GOT3 (cell line): ENCODE measurements around the gene CLEC18B.
"Not testable (repeated sequence)": the region's sequence is repeated elsewhere in the genome, so short reads cannot be mapped to it uniquely, and the experiment has no call there.

Experiments
- DNase-seq: peaks from one replicate; lab custom pipeline; 2025; ENCODE audit warnings: mixed read lengths; lab: John Stamatoyannopoulos, UW

CLEC18B gene

DNA sequence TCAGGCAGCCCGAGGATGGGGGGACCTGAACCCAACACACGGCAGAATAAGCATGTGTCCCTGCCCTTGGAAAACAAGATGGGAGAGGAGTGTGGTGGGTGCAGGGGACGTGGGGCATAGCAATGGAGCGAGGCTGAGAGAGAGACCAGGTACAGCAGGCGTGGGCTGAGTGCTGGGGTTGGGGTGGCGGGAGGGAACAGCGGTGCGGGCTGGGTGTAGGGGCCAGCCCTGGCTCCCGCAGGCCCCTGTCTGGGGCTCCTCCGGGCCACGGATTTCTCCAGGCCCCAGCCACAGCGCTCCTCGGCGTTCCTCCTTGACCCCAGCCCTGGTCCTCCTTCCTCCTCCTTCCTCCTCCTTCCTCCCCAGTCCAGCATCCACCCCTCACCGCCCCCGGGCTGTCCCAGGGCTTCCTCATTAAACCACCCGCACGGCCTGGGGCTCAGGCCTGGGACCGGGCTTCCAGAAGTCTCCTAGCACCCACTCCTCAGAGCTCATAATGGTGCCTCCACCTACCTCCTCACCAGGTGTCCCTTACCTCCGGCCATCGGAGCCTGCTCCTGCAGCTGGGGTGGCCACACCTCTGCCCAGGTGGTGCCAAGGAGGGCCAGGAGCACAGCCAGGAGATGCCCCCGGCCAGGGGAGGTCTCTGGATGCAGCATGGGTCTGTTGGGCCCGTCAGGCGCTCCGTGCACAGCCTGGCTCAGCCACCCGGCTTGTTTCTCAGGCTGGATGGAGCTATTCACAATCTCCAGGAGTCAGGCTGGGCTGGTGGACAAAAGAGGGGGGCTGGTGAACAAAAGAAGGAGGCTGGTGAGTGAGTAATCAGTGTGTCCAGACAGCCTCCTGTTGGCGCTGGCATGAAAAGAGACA, at the start of gene CLEC18B:
TSS of gene CLEC18B (minus strand) at position 867 of the 870 bp plus-strand sequence. CDS start at position 659, 208 bp downstream.
- not testable (repeated sequence) for DNase-seq

DNA sequence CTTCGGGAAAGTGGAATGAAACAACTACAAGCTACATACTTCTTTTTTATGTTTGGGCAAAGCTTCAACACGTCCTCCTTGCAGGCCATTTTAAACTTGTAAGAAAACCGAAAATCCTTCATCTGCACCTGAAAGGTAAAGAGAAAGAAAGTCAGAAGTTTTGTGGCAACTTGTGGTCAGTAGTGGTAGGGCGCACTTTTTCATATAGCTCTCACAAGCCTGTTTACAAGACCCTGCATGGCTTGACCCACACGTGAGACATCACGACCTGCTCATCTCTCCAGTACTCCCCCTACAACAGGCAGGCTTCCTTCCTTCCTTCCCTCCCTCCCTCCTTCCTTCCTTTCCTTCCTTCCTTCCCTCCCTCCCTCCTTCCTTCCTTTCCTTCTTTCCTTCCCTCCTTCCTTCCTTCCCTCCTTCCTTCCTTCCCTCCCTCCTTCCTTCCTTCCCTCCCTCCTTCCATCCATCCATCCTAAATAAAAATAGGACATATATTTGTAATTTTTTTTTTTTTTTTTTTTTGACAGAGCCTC, 48.7 kb upstream of the CLEC18B start:
- no peak for DNase-seq

GRCh38 chr16:74468807-74469525, 47.7 kb upstream of the CLEC18B start:
- no peak for DNase-seq

GRCh38 chr16:74466872-74467271, 45.6 kb upstream of the CLEC18B start:
- DNase-seq: no peak

GRCh38 chr16:74465851-74466685, 44.8 kb upstream of the CLEC18B start:
- DNase-seq: no peak

DNA sequence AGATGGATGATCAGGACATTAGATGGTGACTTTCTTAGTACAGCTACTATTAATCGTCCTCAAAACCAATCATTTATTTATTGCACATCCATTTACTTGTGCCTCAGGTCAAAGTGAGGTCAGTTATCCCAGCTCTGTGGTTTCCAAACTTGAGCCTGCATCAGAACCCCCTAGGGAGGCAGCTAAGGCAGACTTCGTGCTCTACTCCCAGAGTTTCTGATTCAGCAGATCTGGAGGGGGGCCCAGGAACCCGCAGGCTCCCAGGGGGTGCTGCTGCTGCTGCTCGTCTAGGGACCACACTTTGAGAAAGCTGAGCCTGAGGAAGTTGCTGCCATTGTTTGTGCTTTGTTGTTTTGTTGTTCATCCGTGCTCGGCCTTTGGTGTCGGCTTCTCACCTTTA, 44.0 kb upstream of the CLEC18B start:
- DNase-seq: peak; percentile 16

GRCh38 chr16:74463888-74464287, 42.6 kb upstream of the CLEC18B start:
- no peak for DNase-seq

DNA sequence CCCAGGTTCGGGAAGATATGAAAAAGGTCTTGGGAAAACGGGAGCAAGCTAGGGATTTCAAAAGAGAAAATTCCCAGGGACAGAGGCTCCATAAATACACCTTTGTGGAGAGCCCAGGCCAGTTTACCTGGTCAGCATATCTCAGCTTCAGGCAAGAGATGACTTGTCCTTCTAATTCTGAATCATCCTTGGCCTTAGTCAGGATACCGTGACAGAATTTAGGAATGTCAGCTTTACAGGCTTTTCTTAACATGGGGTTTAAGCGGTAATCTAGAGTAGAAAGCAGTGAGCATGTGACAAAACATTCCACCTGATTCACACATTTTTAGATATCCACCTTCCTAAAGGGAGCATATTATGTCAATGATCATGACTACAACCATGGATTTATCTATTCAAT, 41.1 kb upstream of the CLEC18B start:
- no peak for DNase-seq

- no peak for DNase-seq
Measured at GRCh38 chr16:74461826-74462225, 40.5 kb upstream of the CLEC18B start.

GRCh38 chr16:74460542-74460941, 39.3 kb upstream of the CLEC18B start:
- DNase-seq: no peak

- no peak for DNase-seq
Measured at GRCh38 chr16:74456290-74456625, 35.0 kb upstream of the CLEC18B start.

DNA sequence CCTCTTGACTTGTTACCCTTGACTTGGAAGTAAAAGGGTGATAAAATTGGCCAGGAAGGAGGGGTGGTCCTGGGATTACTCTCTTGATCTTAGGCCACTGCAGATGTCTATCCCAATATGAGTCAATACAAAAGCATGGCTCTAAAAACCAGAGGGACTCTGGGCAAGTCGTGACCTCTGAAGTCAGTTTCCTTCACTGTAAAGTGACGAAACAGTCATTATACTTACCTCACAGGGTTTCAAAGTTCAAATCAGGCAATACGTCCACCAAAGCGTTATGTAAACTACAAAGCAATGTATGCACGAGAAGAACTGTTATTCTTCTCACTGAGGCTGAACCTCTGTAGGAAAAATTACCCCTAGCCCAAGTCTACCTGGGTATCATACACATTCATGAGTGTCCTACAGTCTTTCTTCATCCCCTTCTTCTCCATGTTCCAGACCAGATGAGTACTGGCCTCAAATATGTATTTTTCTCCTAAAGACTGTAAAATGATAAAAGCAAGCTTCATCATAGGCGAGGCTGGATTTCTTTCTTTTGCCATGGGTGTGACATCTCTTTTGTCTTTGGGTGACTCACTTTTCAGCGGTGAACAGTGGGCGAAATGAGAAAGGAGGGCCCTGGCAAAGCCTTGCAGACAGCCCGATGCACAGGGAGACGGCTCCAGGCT, 34.5 kb upstream of the CLEC18B start:
- no peak for DNase-seq

DNA sequence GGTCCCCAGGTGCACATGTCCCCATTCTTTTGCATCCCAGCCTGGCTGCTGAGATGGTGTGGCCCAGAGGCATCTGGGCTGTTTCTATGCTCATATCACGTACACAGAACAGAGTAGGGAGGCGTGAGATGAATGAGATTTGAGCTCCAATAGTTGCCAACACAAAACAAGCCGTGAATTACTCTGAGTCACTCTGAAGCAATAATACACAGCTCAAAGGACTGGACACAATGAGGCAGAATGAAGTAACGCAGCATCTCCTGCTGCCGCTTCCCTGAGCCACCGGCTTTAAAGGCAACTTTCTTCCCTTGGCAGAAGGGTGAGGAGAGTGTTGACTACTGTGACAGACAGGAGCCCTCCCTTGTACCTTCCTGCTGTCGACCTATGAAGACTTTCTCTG, 33.9 kb upstream of the CLEC18B start:
- no peak for DNase-seq

- DNase-seq: no peak
Measured at GRCh38 chr16:74451951-74452758, 30.9 kb upstream of the CLEC18B start.

DNA sequence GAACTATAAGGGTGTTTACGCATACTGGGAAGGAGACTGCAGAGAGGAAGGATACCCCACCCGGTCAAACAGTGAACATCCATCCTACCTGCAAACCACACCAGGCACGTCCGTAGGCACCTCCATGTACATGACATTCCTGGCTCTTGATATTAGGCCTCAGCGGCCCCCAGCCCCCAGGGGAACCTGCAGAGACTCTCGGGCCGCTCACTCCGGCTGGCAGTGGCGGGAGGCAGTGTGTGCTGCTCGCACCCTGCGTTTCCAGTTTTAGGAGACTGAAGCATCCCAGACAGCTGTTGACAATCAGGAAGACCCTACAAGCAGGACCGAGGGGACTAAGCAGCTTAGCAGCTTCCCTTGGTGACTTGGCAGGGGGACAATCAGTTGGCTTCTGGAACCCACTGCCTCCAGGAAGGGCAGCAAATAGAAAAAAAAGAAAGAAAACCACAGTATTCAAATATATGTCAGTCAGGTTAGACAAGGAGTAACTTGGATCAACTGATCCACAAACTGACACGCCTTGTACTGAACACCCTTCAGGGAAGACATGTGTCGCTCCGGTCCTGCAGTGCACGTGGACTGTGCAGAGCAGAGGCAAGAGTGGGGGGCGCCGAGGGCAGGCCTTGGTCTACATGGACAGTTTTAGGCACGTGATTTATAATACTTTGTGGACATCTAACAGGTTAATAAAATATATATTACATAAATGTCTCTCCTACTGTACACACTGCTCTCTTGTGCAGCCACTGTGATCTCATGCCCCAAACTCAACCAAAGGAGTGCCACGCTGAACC, 29.9 kb upstream of the CLEC18B start:
- no peak for DNase-seq

DNA sequence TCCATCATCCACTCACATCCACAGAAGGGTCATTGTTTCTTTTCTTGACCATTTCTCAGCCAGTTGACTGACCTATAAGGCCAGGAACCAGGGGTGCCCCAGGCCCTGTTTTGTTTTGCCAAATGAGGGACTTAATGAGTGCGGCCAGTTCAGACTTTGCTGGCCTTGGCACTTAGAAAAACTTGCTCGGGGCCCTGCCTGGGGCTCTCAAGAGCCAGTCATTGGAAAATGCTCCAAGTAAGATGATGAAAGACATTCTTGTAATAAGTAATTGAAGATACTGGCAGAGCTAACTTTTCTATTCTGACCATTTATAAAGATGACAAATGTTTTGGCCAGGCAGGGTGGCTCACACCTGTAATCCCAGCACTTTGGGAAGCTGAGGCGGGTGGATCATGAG, 29.0 kb upstream of the CLEC18B start:
- no peak for DNase-seq

GRCh38 chr16:74449470-74449869, 28.2 kb upstream of the CLEC18B start:
- no peak for DNase-seq

DNA sequence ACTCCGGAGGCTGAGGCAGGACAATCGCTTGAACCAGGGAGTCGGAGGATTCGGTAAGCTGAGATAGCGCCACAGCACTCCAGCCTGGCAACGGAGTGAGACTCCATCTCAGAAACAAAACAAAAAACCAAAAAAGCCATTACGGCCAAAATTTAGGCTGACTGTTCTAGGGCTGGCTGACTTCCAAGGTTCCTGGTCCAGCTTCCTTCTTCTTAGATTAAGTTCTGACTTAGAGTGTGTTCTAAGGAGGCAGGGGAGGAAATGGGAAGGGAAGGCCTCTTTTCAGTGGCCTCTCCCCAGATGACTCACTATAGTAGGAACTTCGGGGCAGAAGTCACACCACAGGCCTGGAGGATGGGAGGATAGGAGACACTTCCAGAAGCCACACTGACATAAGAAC, 27.7 kb upstream of the CLEC18B start:
- no peak for DNase-seq

DNA sequence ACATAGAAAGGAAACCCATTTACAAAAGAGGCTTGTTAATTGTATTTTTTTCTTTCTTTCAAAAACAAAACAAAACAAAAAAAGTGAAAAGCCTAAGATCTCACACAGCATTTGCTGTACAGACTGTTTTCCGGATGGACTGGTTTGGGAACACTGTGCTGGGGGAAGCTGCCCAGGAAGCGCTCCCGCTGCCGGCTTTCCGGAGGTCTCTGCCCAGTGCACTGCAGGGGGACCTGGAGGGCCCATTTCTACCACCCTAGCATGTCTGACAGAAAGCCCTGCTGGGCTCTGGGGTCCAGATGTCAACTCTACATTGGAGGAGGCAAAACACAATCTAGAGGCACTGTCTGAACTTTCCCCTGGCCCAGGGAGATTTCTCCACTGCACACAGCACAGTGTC, 26.3 kb upstream of the CLEC18B start:
- no peak for DNase-seq

DNA sequence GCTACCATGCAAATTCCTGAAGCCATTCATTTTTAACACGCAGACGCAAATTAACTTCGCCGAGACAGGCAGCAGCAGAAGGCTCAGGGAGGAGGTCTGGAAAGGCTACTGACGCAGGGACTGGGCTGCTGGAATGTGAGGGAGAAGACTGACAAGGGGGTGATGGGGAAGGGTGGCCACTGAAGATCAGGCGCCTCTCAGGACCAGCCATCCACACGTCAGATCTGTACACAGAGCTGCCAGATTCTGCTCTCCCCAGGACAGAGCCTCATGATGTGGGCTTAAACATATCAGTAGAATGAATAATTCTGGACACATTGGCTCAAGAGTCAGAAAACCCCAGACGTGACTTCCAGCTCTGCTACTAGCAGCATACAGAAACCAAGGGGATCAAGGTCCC, 25.6 kb upstream of the CLEC18B start:
- DNase-seq: no peak
